ENCODE results near the gene ARVCF.
A peak's percentile ranks its signal among the peaks of the same experiment; 100 is the strongest.

Gene ARVCF

DNA sequence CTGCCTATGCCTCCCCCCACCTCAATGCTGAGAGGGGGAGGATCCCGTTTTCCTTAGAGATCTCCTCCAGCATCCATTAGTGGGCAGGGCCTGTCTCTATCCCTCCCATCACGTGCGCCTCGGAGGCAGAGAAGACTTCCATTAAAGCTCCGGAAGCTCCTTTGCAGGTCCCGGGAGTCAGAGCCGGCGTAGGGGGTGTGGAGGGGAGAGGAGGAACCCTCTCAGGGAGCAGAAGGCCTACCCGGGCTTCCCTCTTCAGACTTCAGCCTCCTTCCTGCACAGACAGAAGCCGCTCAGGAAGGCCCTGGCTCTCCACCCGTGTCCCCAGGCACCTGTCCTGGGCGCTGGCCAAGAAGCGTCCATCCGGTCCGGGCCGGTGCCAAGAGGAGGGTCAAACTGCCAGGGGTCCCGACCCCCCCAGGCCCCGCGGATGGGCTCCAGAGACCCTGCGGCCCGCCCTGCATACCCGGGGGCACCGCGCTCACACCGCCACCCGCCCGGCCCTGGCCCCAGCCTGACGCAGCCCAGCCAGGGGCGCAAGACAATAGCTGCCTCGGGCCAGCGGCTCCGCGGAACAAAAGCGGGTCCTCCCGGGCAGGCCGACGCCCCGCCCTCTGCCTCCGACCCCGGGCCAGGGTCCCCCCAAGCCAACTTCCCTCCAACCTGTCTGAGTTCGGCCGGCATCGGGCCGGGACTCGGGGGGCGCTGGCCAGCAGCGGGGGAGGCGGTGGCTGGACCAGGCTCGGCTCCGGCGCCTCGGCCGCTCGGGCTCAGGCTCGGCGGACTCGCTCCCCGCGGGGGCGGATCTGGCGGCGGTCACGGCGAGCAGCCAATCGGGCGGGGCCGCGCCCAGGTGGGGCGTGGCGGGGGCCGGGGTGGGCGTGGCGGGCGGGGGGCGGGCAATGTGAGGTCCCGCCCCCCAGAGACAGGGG lies 29.9 kb downstream of the ARVCF start:
- peak; percentile 100 for DNase-seq (ENCODE audit: low spot score)

DNA sequence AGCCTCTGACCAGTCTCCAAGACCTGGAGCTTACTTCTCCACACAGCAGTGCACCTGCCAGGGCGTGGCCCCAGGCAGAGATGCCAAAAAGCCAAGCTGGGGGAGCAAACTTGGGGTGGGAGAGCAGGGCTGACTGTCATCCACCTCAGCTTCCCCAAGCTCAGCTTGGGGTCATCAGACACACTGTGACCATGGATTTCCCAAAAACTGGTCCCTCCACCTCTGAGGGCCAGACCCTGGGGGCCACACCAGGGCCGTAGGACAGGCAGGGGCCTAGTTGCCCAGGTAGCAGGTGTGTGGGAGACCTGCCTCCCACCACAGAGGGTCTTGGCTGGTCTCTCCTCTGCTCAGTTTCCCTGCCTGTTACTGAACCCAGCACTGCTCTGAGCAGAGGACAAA lies 30.6 kb downstream of the ARVCF start:
- DNase-seq (ENCODE audit: low spot score) = no peak

DNA sequence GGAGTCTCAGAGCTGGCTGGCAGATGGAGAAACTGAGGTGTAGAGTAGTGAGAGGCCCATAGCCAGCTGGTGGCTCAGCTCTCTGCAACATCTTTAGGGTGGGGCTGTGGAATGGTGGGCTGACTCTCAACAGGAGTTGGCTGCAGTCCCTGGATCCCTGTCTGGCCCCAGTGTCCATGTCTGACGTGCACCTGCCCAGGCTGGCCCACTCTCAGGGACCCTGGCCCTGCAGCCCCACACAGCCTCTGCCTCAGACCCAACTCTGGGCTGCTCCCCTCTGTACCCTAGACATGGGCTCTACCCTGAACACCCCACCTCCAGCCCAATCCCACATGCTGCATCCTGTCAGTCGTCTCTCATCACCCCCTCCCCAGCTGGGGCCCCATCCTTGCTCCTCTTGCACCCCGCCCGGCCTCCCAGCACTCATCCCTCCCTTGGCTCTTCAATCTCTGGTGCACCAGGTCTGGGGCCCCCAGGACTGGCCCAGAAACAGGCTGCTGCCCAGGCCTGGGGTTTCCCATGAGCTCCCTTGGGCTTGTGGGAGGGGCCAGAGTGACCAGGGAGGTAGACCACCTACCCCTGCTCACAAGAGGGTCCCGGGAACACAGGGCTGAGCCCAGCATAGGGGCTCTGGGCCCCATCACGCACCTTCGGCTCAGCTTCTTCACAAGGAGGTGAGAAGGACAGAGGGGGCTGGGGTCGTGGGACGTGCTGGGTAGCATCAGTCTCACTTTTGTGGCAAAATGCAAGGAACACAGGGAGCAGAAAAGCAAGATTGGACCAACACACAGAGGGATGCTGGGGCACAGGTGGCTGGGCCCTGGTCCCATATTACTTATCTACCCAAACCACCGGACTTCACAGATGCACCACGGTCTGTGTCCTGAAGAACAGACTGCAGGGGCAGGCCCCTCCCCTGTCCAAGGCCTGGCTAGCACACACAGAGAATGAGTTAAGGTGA lies 31.5 kb downstream of the ARVCF start:
- no peak for DNase-seq (ENCODE audit: low spot score)

DNA sequence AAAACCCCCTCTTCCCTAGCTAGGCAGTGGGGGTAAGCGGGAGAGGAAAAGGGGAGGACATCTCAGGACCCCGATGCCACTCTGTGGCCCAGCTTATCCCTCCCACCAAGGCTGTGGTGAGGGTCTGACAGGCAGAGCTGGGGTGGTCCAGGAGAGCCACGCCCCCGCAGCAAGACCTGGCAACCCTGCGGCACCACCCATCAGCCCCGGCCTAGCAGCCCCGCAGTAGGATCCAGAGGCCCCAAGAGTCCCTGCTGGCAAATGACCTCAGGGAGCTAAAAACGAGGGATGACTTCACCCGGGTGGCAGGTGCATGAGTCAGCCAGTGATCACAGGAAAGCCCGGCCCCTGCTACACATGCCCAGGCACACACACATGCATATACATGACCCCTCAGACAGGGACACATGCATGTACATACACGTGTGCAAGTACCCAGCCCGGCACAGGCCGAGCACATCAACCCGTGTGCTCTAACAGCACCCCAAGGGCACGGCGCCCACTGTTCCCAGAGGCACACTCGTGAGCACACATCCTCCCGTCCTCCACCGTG lies 32.3 kb downstream of the ARVCF start:
- DNase-seq (ENCODE audit: low spot score) = no peak

DNA sequence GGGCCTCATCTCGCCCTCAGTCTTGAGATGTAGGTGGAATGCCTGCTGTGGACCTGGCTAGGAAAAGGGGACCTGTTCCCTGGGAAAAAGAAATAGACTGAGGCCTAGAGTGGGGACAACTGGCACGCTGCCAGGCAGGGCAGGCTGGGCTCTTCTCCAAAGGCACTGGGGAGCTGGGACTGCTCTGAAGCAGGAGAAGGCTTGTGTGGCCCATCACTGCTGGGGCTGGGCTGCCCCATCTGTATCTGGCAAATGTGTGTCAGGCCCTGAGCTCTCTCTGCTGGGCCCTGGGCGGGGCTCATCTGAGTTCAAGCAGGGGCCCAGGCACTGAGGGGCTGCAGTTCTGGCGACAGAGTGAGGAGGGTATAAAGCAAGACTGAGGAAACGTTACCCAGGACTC lies 32.9 kb downstream of the ARVCF start:
- no peak for DNase-seq (ENCODE audit: low spot score)

DNA sequence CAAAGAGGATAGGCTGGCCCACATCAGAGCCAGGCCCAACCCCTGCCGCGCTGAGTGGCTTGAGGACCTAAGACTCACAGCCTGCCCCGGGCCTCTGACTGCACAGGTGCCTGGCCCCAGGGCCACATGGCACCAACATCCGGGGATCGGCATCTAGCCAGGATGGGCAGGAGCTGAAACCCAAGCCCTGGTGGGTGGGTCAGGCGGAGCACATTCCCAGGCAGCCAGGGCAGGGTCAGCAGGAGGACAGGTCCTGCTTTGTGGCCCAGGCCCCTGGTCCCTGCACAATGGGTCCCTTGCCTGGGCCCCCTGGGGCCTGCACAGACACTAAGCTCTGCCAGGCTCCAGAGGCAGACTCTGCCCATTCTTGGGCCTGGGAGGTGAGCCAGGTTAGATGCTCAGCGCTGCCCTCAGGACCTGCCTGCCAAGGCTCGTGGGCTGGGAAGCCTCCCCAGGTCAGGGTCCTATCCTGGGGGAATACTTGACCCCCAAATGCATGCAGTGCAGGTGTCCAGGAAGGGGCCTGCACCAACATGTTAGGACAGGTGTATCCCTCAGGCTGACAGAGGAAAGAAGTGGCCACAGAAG lies 33.5 kb downstream of the ARVCF start:
- DNase-seq (ENCODE audit: low spot score) = no peak

DNA sequence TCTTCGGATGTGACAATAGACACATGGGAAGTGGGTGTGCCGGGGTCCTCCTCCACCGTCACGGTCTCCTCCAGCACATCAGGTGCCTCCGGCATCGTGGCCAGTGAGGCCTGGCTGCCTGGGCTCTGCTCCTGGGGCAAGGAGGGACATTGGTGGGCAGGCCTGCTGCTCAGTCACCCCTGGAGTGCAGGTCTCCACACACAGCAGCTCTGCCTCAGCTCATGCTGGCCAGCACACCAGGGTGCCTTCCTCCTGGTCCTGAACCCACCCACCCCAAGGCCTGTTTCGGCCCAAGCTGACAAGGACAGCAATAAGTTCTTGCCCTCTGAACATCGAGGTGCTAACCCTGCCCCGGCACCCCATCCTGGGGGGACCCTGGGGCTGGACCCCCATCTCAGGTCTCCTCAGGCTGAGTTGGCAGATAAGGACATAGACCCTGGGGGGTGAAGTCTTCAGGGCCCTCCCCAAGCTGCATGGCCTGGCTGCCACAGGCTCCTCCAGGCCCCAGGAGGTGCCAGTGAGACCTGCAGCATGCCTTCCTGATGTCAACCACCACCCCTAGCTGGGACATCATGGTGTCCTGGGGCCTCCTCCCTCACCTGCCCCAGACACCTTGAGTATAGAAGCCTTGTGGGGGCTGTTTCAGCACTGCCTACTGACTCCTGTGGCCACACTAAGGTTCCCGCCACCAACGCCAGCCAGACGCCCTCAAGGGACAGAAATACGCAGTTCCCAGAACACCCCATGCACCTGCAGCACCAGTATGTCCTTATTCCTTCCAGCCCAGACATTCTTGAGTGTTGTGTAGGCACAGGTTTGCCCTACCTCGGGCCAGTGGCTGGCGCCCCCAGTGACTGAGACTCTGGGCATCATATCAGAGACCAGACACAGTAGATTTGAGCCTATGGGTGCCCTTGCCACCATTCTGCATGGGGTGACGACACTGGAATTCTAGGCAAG lies 34.4 kb downstream of the ARVCF start:
- no peak for DNase-seq (ENCODE audit: low spot score)

DNA sequence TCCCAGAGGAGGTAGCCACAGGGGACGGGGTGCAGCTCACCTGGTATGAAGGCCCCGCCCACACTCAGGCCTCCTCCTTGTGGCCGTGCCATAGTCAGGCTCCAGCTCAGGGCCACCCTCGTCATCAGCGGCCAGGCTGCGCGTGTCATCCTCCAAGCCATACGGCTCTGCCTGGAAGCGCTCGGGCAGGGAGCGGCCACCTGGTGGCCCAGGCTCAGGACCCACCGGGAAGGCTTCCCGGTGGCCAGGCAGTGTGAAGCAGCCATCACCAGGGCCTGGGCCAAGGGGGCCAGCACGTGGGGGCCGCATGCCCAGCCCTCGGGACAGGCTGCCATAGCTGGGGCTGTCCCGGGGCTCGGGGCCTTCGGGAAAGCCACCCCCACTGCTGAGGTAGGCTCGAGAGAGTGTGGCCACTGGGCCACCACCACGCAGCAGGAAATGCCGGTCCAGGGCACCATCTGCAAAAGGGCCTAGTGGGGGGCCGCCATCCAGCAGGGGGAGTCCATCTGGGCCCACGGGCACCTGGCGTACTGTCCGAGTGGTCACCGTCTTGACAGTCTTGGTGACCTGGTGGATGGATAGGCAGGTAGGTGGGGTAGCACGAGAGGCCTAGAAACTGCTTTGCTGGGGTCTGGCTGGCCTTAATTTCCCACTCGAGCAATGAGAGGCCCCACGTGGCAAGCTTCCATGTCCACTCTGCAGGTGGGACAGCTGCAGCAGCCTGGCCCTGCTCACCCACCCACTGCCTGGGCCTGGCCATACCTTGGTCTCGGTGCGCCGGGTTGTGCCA lies 35.3 kb downstream of the ARVCF start:
- DNase-seq (ENCODE audit: low spot score) = no peak

DNA sequence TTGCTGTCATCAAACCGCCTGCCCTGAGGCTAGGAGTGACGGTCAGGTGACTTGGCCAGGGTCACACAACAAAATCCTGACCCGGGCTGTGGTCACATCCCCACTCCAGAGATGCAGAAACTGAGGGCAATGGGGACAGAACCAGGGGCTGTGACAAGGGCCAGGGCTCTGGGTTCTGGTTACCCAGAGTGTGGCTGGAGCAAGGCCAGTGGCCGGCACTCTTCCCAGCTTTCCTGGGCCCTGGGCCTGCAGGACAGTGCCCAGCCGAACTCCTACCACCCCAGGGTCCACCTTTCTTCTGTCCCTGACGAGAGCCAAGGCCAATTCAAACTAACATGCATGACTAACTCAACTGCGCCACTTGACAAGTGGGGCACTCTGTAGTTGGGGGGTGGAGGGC lies 35.9 kb downstream of the ARVCF start:
- DNase-seq (ENCODE audit: low spot score) = no peak

DNA sequence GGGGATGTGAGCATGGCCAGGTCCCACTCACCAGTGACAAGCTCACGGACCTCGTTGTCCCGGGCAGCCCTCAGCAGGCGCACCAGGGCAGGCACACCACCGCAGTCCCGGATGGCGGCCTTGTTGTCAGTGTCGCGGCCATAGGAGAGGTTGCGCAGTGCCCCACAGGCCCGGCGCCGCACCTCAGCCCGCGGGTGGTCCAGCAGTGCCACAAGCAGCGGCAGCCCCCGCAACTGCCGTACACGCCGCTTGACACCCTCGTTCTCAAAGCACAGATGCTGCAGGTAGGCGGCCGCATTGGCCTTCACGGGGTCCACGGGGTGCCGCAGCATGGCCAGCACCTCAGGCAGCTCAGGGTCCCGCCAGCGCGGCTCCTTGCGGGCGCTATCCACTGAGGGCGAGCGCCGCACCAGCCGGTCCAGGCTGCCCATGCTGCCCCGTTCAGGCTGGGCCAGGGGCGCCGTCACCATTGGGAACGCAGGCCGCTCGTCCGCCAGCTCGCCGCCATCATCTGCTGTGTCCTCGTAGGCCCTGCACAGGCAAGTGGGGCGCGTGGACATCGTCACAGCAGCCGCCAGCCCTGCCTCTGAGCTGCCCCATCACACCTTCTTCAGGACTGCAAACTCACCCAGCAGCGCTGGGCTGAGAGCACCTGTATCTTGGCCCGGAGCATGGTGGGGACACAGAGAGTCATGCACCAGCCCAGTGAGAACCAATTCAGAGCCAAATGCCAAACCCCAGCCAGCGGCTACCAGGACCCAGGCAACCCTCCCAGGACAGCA lies 36.7 kb downstream of the ARVCF start:
- no peak for DNase-seq (ENCODE audit: low spot score)

DNA sequence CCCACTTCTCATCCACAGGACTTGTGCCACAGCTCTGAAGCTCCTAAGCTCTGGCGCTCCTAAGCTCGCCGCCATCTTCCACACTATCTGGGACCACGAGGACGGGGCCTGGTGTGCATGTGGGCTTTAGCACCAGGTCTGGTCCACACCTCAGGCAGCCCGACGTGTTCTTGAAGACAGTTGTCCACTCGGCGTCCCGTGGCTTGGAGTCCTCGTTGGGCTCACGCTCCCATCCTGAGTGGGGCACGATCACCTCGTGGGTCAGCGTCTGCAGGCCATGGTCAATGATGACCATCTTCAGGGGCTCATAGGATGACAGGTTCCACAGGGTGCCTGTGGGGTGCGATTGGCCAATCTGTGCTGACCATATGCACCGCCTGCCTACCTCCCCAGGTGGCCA lies 37.9 kb downstream of the ARVCF start:
- DNase-seq (ENCODE audit: low spot score) = no peak

DNA sequence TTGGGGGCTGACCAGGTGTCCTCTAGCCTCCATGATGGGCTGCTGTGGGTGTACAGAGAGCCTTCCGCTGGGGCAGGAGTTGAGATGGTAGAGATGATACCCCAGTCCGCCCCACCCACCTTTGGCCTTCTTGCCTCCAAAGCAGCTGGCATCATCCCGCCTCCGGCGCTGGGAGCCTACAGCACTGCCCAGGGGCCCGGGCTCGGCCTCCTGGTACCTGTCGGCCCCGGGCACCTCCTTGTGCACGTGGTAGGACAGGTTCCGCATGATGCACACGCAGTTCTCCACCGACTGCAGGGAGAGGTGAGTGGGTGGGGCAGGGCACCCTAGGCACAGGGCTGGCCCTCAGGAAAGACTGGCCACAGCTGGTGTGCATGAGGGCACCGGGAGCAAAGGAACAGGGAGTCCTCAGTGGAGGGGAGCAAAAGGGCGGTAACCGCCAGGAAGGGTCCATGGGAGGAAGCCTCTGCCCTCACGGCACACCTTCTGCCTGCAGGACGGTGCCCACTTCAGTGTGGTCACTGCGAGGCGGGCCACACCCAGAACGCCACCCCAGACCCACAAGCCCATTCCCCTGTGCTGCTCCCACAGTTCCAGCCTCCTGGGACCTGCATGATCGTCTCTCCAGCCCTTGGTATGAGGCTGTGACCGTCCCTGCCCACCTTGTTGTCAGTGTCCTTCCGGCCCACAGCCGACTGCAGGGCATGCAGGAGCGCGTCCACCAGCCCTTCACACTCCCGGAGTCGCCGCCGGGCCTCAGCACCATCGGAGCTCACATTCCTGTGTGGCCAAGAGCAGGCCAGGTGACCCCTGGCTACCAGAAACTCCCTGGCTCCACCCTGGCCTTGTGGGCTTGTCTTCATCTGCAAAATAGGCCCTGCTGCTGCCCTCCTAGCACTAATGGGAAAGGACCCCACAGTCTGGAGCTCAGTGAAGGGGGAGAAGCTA lies 39.1 kb downstream of the ARVCF start:
- DNase-seq (ENCODE audit: low spot score) = no peak

DNA sequence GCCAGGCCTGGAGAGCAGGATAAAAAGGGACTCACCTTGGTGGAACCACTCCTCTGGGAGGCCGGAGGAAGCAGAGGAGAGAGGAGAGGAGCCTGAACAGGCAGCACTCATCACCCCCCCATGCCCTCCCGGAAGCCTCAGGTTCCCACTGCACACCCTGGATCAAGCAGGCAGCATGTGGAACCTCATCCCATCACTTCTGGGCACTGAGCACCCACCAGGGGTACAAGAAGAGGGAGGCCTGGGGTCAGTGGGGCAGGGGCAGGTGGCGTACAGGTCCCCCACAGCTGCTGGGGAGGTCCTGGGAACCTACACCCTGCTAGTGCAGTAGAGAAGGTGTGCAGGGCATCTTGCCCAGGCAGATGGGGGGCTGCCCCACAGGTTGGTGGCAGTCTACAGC lies 40.0 kb downstream of the ARVCF start:
- no peak for DNase-seq (ENCODE audit: low spot score)

DNA sequence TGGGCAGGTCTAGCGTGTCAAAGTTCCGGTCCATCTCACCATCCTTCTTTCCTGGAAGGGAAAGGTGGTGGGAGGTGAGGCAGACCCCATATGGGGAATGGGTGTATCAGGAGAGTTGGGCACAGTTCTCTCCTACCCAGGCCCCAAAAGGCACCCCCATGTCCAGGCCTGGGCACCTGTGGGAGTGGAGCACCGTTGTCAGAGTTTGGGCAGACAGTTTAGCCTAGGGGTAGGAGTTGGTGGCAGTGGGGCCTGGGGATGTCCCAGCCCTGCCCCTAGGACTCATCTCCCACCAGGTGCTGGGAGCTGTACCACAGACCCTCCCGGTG lies 41.0 kb downstream of the ARVCF start:
- DNase-seq (ENCODE audit: low spot score) = no peak

DNA sequence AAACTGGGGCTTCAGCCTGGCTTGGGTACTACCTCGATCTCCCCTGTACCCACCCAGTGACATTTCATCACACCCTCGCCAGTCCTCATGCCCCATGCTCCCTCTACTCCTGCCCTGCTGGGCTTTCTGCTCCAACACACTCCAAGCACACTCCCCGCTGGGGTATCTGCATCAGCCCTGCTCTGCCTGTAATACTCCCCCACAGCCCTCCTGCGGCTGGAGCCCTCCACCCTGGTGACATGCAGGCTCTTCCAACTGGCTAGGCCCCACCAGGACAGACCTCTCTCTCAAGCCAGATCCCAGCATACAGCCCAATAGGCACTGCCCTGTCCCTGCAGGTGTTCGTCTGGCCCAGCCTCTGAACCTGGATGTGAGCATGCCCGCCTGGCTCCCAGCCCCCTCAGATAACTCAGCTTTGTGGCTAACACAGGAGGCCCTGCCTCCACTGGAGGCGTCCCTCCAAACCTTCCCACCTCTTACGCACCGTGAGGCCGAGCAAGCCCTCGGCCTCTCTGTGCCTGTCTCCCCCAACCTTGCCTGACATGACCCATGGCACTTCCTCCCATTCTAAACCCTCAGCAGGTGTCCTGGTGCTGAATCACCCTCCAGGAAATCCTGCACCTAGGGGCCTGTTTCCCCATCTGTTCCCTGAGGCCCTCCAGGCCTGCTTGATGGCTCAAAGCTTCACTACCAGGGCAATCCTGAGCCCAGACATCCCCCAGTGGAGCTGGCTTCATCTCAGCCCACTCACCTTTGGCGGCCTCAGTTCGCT lies 41.5 kb downstream of the ARVCF start:
- DNase-seq (ENCODE audit: low spot score) = no peak

DNA sequence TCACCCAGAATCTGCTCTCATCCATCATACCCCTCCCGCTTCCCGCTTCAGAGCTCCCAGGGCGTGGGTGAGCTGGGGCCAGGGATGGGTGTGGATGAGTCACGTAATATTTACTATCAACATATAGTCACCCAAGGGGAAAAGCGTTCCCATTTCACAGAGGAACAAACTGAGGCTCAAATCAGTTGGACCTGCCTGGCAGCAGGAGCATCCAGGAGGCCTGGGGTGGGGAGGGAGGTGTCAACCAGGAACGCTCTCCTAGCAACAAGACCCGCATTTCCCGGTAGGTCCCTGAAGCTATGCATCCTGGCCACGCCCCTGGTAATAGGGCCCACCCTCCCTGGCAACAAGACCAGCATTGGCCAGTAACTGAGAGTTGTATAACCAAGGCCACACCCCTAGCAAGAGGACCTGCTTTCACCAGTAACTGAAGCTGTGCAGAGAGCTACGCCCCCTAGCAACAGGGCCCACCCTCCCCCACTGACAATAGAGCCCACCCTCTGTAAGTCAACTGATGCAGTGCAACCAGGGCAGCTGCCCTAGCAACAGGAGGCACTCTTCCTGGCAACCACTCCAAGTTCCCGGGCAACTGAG lies 42.3 kb downstream of the ARVCF start:
- DNase-seq (ENCODE audit: low spot score) = peak; percentile 97
